HFFc6 (cell line): ENCODE data around the gene AKAP13. TPM values are rescaled to one million over a fixed set of nuclear protein-coding genes. Genes with fewer than 3 reads are reported as not detected.
"Not testable (repeated sequence)": the region's sequence is repeated elsewhere in the genome, so short reads cannot be mapped to it uniquely, and the experiment has no call there.

Experiments used
- DNase-seq: peaks from one replicate; pipeline ENCODE4 v3.0.0-alpha.2; 2018
- H3K27ac Mint-ChIP-seq: 2 replicates; pipeline ENCODE4 v1.8.0; 2020; ENCODE audit warnings: mild to moderate bottlenecking, mixed read lengths
- H3K27me3 Mint-ChIP-seq: 2 replicates; pipeline ENCODE4 v1.8.0; 2021; ENCODE audit warnings: mild to moderate bottlenecking, moderate library complexity, mixed read lengths; ENCODE audit not compliant: insufficient read depth
- H3K36me3 Mint-ChIP-seq: 2 replicates; pipeline ENCODE4 v1.8.0; 2021; ENCODE audit warnings: low read depth, mixed read lengths
- H3K4me1 Mint-ChIP-seq: 2 replicates; pipeline ENCODE4 v1.8.0; 2020; ENCODE audit warnings: low read depth, mixed read lengths
- H3K4me3 Mint-ChIP-seq: 2 replicates; pipeline ENCODE4 v1.8.0; 2020; ENCODE audit warnings: mild to moderate bottlenecking, moderate library complexity, mixed read lengths
- H3K9me3 Mint-ChIP-seq: 2 replicates; pipeline ENCODE4 v1.8.0; 2020; ENCODE audit warnings: mild to moderate bottlenecking, mixed read lengths
- CTCF ChIP-seq: fragments of 200-600 bp; sonication (generic); IDR thresholded peaks from 2 replicates; pipeline ENCODE4 v1.5.0; 2021; ENCODE audit warnings: antibody characterized with exemption, mild to moderate bottlenecking
- total RNA-seq, 6 experiments: library from RNA; stranded (reverse); fragmentation: NEBNext Ultra II Directional; extraction: Animal tissue kit (Norgen Biotek cat#: 25700); gene quantifications; 2 replicates in 1 of 6; 3 replicates in 5 of 6; pipeline ENCODE4 v1.2.3, GENCODE V29; 2021

The AKAP13 gene
- total RNA-seq, 6 experiments from 2014 or later = 29.0 to 51.3 (median 35.6) TPM

- H3K4me1 Mint-ChIP-seq = peaks cover 53% of the 10 kb centered on the region
- H3K4me3 Mint-ChIP-seq = no peak overlapping the region
- no peak for DNase-seq
- no peaks in the 10 kb centered on the region for H3K9me3 Mint-ChIP-seq
- no peak for TF ChIP-seq CTCF
- H3K36me3 Mint-ChIP-seq = peaks cover 42% of the 10 kb centered on the region
- H3K27ac Mint-ChIP-seq = no peak overlapping the region
- no peaks in the 10 kb centered on the region for H3K27me3 Mint-ChIP-seq
These were observed 203.0 kb downstream of the AKAP13 start for GRCh38 chr15:85583442-85583841.

GRCh38 chr15:85583923-85584390 lies 203.6 kb downstream of the AKAP13 start:
- peaks cover 38% of the 10 kb centered on the region for H3K36me3 Mint-ChIP-seq
- TF ChIP-seq CTCF = no peak
- no peak overlapping the region for H3K4me3 Mint-ChIP-seq
- DNase-seq = no peak
- no peaks in the 10 kb centered on the region for H3K9me3 Mint-ChIP-seq
- H3K27ac Mint-ChIP-seq = no peak overlapping the region
- H3K27me3 Mint-ChIP-seq = no peaks in the 10 kb centered on the region
- peaks cover 58% of the 10 kb centered on the region for H3K4me1 Mint-ChIP-seq

GRCh38 chr15:85584872-85585271 lies 204.5 kb downstream of the AKAP13 start:
- DNase-seq = no peak
- H3K9me3 Mint-ChIP-seq = no peaks in the 10 kb centered on the region
- no peak overlapping the region for H3K27ac Mint-ChIP-seq
- peaks cover 30% of the 10 kb centered on the region for H3K36me3 Mint-ChIP-seq
- H3K27me3 Mint-ChIP-seq = no peaks in the 10 kb centered on the region
- peaks cover 67% of the 10 kb centered on the region for H3K4me1 Mint-ChIP-seq
- H3K4me3 Mint-ChIP-seq = no peak overlapping the region
- no peak for TF ChIP-seq CTCF

GRCh38 chr15:85586196-85586595 lies 205.8 kb downstream of the AKAP13 start:
- H3K36me3 Mint-ChIP-seq = peaks cover 17% of the 10 kb centered on the region
- DNase-seq, H3K9me3 Mint-ChIP-seq, H3K4me3 Mint-ChIP-seq, H3K27me3 Mint-ChIP-seq, H3K27ac Mint-ChIP-seq: not testable (repeated sequence)
- peaks cover 64% of the 10 kb centered on the region for H3K4me1 Mint-ChIP-seq

GRCh38 chr15:85587707-85588411 lies 207.5 kb downstream of the AKAP13 start:
- peak overlapping the region; percentile 78 for H3K27ac Mint-ChIP-seq
- H3K4me3 Mint-ChIP-seq = no peak overlapping the region
- peaks cover 2% of the 10 kb centered on the region for H3K36me3 Mint-ChIP-seq
- TF ChIP-seq CTCF = no peak
- no peaks in the 10 kb centered on the region for H3K27me3 Mint-ChIP-seq
- H3K4me1 Mint-ChIP-seq = peaks cover 73% of the 10 kb centered on the region
- DNase-seq = peak; percentile 70
- H3K9me3 Mint-ChIP-seq = no peaks in the 10 kb centered on the region

GRCh38 chr15:85588677-85589076 lies 208.3 kb downstream of the AKAP13 start:
- no peaks in the 10 kb centered on the region for H3K9me3 Mint-ChIP-seq
- no peaks in the 10 kb centered on the region for H3K27me3 Mint-ChIP-seq
- peak overlapping the region; percentile 16; the same call in 1 of the 2 replicates for H3K4me3 Mint-ChIP-seq
- DNase-seq = no peak
- no peaks in the 10 kb centered on the region; the same call in 1 of the 2 replicates for H3K36me3 Mint-ChIP-seq
- peak overlapping the region; percentile 78 for H3K27ac Mint-ChIP-seq
- peaks cover 65% of the 10 kb centered on the region for H3K4me1 Mint-ChIP-seq
- TF ChIP-seq CTCF = no peak
